Stomach smooth muscle (tissue), 2 donors: ENCODE results near the gene PRKG1.

Source experiments
- H3K27ac ChIP-seq: one replicate; pipeline ENCODE4 v1.7.0; 2013; ENCODE audit warnings: mild to moderate bottlenecking, low read length, inconsistent platforms
- H3K27me3 ChIP-seq, 2 donors: one replicate each; pipeline ENCODE4 v1.7.0; 2013; ENCODE audit warnings: low read length in 2 of 2; ENCODE audit not compliant: insufficient read depth in 2 of 2, control insufficient read depth in 1 of 2
- H3K36me3 ChIP-seq, 2 donors: one replicate each; pipeline ENCODE4 v1.7.0; 2013; ENCODE audit warnings: low read length in 2 of 2; ENCODE audit not compliant: control insufficient read depth in 2 of 2, insufficient read depth in 2 of 2
- H3K4me1 ChIP-seq: one replicate; pipeline ENCODE4 v1.7.0; 2013; ENCODE audit warnings: low read length; ENCODE audit not compliant: control insufficient read depth, insufficient read depth
- H3K4me3 ChIP-seq, 2 donors: one replicate each; pipeline ENCODE4 v1.7.0; 2013; ENCODE audit warnings: low read length in 2 of 2
- H3K9ac ChIP-seq, 2 donors: one replicate each; pipeline ENCODE4 v1.7.0; 2013; ENCODE audit warnings: low read length in 2 of 2, mild to moderate bottlenecking in 1 of 2
- H3K9me3 ChIP-seq, 2 donors: one replicate each; pipeline ENCODE4 v1.7.0; 2013; ENCODE audit warnings: low read length in 2 of 2; ENCODE audit not compliant: control insufficient read depth in 2 of 2
- donor health status: healthy.
- donor health status: Pancreatic carcinoma.

The PRKG1 gene

DNA sequence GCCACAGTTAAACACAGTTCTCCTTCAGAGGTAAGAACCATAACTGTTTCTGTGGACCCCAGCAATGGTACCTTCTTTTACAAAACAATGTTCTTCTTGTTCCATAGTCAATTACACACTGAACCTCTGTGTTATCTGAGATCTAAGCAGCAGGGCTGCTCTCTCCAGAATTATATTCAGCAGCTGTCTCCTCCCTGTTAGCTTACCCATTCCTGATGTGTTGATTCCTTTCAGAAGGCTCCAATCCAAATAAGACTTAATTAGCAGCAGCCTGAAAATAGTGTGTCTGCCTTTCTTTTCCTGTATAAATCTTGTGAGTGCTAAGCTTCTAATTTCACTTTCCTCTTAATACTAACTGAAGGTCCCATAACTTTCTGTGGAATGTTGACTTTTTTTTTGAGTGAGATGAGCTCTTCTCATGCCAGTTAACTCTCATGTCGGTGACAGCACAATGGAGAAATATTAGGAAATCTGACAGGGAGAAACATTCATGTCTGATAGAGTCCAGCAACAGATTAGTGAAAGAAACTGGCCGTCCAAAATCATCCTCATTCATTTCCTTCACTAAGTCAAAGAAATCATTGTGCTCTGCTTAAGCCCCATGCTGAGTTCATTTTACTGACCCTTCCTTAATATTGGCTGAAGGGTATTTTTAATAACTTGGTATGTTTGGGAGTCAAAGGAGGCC is 226.5 kb downstream of the PRKG1 start:
- no peaks in the 10 kb centered on the region for H3K9me3 ChIP-seq
- no peak overlapping the region for H3K27ac ChIP-seq
- peaks cover 18% of the 10 kb centered on the region for H3K4me1 ChIP-seq
- H3K9ac ChIP-seq, result peak overlapping the region in 1 of 2 donors; percentile 2
- H3K4me3 ChIP-seq, result peak overlapping the region in 1 of 2 donors; percentile 30
- H3K27me3 ChIP-seq, result no peaks in the 10 kb centered on the region
- H3K36me3 ChIP-seq, result no peaks in the 10 kb centered on the region

DNA sequence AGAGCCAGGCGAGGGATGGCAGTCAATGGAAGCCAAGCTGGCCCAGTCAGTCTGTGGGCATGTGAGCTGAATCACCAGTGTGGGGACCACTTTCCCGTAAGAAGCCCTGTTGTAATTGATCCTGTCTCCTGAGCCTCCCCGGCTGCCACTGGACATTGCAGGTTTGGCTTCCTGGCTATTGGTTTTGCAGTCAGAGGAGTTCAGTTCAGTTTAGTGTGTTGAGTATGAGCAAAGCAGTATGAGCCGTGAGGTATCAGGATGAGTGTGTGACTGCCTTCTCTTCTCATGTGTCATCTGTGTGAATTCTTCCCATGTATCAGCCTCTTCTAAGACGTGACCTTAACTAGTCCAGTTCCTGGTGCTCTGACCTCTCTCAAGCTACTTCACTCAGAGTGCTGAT is 227.4 kb downstream of the PRKG1 start:
- Histone ChIP-seq H3K4me1 (peaks cover 18% of the 10 kb centered on the region), H3K27ac (peak overlapping the region; percentile 19), H3K9ac (no peak overlapping the region)

DNA sequence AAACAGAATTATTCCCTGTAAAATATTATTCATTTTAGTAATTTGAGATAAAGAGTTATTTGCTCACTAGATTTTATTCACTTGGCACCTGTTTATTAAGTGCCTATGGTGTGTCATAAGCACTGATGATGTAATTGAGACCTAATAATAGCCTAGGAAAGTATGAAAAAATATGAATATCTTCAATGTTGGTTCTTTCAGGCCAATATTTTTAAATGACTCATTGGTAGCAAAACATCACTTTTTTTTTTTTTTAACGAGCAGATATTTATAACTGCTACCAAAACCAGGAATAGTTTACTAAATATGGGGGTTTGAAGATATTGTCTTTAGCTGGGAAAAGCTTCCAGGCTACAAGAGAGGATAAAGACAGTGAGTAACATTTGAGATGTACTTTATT is 228.0 kb downstream of the PRKG1 start:
- Histone ChIP-seq H3K9me3 (no peaks in the 10 kb centered on the region), H3K4me1 (peaks cover 18% of the 10 kb centered on the region), H3K27me3 (no peaks in the 10 kb centered on the region), H3K4me3 (no peak overlapping the region), H3K27ac (no peak overlapping the region), H3K36me3 (no peaks in the 10 kb centered on the region), H3K9ac (no peak overlapping the region)

More for the DNA sequence above, 227.4 kb downstream of the PRKG1 start:
- Histone ChIP-seq H3K36me3 (no peaks in the 10 kb centered on the region), H3K4me3 (no peak overlapping the region), H3K27me3 (no peaks in the 10 kb centered on the region), H3K9me3 (no peaks in the 10 kb centered on the region)

DNA sequence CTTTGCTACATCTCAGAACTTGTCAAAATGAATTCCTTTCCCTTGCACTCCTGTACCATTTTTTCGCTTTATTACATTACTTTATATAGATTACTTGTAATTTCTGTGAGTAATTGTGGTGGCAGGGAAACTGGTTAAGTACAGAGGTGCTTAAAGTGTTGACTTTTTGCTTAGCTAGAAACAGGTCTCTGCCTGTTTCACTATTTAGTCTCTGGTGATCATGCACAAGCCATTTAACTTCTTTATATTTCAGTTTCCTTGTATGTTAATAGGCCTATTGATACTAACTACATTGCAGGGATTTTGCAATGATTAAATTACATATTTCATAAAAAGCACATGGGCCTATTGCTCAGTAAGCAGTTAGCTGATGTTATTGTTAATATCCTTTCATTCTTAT is 233.8 kb downstream of the PRKG1 start:
- H3K4me1 ChIP-seq, result no peaks in the 10 kb centered on the region
- H3K4me3 ChIP-seq, result no peak overlapping the region
- H3K9me3 ChIP-seq, result no peaks in the 10 kb centered on the region
- H3K27me3 ChIP-seq, result no peaks in the 10 kb centered on the region
- no peak overlapping the region for H3K27ac ChIP-seq
- no peak overlapping the region for H3K9ac ChIP-seq
- no peaks in the 10 kb centered on the region for H3K36me3 ChIP-seq

DNA sequence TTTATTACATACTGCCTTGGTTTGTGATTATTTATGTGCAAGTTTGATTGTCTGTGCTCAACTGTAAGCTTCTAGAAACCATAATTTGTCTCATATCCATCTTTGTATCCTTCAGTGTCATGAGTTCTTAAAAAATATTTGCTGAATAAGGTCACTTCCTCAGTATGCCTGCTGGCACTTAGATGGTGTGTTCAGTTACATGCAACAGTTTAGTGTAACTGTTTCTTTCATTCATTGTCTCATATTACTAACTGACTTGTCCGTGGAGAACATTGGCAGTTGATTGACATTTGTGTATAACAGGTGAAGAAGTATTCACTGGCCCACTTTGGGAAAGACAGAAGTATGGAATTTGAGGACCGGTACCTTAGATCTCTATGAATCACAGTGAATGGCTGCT is 236.9 kb downstream of the PRKG1 start:
- Histone ChIP-seq H3K9ac (no peak overlapping the region), H3K4me1 (no peaks in the 10 kb centered on the region), H3K27me3 (no peaks in the 10 kb centered on the region), H3K36me3 (no peaks in the 10 kb centered on the region), H3K4me3 (no peak overlapping the region), H3K27ac (no peak overlapping the region), H3K9me3 (no peaks in the 10 kb centered on the region)

DNA sequence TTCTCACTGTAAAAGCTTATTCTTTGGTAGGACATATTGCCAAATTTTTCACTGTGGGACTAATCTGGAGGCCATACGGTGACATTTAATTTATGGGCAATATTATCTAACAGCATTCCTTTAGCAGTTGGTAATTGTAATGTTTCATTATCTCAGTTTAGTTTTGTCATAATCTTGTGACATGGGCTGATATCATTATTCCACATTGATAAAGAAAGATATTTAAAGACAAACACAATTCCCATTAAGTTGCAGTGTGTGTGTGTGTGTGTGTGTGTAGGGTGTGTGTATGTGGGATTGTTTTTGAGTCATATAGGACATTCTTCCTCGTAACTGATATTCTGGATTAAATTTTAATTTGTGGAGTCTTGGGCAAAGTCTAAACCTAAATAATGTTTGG is 238.5 kb downstream of the PRKG1 start:
- H3K4me1 ChIP-seq, result no peaks in the 10 kb centered on the region

DNA sequence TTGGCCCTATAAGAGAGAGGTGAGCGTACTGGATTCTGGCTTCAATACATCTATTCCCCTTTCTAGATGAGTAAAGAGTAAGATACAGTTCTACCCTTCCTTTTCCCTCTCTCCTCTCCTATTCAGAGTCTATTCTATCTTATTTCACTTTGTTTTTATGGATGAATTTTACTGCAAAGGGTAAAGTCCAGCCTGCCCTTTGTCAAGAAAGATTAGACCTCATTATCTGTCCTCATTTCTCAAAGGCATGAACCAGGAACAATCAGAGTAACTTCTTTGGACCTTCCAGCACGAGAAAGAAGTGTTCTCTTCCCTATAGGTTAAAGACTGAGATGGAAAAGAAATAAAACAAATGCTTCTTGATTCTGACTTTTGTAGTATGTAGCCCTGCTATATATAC is 239.0 kb downstream of the PRKG1 start:
- Histone ChIP-seq H3K4me3 (no peak overlapping the region), H3K9ac (no peak overlapping the region), H3K27me3 (no peaks in the 10 kb centered on the region), H3K4me1 (no peaks in the 10 kb centered on the region), H3K9me3 (no peaks in the 10 kb centered on the region), H3K36me3 (no peaks in the 10 kb centered on the region), H3K27ac (no peak overlapping the region)

More for the DNA sequence above, 238.5 kb downstream of the PRKG1 start:
- Histone ChIP-seq H3K9ac (no peak overlapping the region), H3K27ac (no peak overlapping the region), H3K4me3 (no peak overlapping the region), H3K27me3 (no peaks in the 10 kb centered on the region), H3K9me3 (no peaks in the 10 kb centered on the region), H3K36me3 (no peaks in the 10 kb centered on the region)

DNA sequence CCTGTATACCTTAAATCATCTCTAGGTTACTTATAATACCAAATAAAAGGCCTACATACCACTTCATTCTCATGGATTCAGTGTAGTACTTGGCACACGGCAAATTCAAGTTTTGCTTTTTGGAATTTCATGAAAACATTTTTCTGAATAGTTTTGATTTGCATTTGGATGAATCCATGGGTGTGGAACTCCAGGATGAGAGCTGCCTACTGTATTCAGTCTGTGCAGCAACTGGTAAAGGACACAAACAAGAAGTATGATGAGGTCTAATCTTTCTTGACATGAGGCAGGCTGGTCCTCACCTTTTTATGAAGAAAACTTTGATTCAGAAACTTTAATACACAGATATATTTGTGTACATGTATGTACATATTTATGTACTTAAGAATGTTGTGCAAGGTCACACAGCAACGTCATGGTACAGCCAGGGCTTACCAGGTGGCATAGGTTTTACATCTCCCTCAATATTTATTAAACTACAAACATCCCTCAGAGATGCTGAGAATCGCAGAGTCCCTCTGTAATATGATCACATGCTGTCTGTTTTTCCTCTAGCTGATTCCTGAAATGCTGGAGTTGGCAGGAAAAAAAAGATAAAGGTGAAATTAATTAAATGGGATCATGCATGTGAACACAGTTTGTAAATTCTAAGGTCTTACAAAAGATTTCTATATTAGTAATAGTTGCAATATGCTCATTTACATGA is 239.6 kb downstream of the PRKG1 start:
- Histone ChIP-seq H3K27me3 (no peaks in the 10 kb centered on the region), H3K9me3 (no peaks in the 10 kb centered on the region), H3K36me3 (no peaks in the 10 kb centered on the region), H3K4me1 (no peaks in the 10 kb centered on the region), H3K4me3 (no peak overlapping the region), H3K9ac (no peak overlapping the region), H3K27ac (no peak overlapping the region)

DNA sequence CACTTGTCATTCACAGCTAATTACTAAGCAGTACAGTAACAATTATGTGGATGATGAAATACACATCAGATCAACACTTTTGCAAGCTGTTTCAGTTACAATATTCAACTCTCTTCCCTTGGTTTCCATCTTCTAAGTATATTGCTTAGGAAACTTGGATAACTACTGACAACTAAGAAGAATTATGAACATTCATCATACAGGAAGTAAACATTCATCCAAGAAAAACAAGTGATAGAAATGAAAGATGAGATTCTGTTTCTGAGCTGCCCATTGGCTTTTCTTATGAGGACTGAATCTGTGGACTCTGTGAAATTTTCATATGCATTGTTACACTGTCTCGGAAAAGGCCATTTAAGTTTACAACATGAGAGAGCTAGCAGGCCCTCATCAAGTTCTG is 240.2 kb downstream of the PRKG1 start:
- Histone ChIP-seq H3K4me1 (no peaks in the 10 kb centered on the region), H3K9me3 (no peaks in the 10 kb centered on the region), H3K4me3 (no peak overlapping the region), H3K36me3 (no peaks in the 10 kb centered on the region), H3K27ac (no peak overlapping the region), H3K27me3 (no peaks in the 10 kb centered on the region), H3K9ac (no peak overlapping the region)

DNA sequence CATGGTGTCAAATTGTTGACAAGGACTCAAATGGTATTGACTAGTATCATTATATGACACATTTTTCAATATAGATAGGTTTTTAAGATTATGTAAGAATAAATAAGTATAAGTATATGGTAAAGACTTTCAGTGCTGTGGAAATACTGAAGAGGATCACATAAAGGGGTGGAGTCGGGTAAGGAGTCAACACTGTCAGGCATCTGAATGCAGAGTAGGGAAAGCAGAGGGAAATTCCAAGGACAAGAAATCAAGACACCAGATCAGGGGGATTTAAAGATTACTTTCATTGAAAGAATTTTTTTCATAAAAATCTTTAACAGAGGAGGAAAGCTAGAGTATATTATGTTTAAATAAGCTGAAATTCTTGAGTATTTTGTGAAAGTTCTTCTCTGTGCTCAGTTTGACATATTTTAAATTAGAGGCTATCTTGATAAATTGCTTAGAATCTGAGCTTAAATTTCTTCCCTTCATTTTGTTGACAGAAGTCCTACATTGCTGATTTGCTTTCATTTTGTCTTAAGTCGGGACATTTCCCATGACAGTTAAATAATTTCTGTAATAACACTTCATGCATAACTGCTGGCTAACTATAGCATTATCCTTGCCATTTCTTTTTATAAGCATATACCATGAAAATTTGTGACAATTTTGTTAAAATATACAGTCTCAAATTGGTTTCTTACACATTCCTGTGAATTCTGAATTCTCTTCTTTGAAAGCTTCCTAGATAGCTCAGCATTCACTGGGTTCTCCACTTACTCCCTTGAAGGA is 244.3 kb downstream of the PRKG1 start:
- no peak overlapping the region for H3K27ac ChIP-seq
- no peaks in the 10 kb centered on the region for H3K27me3 ChIP-seq
- no peaks in the 10 kb centered on the region for H3K36me3 ChIP-seq
- H3K4me3 ChIP-seq, result no peak overlapping the region
- no peaks in the 10 kb centered on the region for H3K9me3 ChIP-seq
- no peak overlapping the region for H3K9ac ChIP-seq
- no peaks in the 10 kb centered on the region for H3K4me1 ChIP-seq

DNA sequence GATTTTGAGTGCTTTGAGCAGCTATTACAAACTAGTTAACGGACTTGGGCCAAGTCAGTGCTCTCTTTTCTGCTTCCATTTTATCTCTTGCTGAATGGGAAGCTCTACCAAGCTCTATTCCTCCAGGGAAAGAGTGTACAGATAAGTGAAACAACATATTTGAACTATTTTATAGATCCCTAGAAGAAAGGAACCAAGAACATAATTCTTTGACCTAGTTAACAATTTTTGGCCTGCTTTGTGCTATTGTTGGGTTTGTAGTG is 244.8 kb downstream of the PRKG1 start:
- H3K9ac ChIP-seq, result no peak overlapping the region
- no peaks in the 10 kb centered on the region for H3K27me3 ChIP-seq
- no peaks in the 10 kb centered on the region for H3K36me3 ChIP-seq
- H3K27ac ChIP-seq, result no peak overlapping the region
- no peaks in the 10 kb centered on the region for H3K9me3 ChIP-seq
- H3K4me3 ChIP-seq, result no peak overlapping the region
- no peaks in the 10 kb centered on the region for H3K4me1 ChIP-seq
